SK-N-SH (cell line): ENCODE results near the gene ERGIC1. TPM values are rescaled to one million over a fixed set of nuclear protein-coding genes. Genes with fewer than 3 reads are reported as not detected.
A peak's percentile ranks its signal among the peaks of the same experiment; 100 is the strongest.

Experiments
- CTCF ChIA-PET: fragments of 300-600, 350-600 bp; formaldehyde crosslinking; extraction: SDS; loops from one replicate; lab custom pipeline; 2021; lab: Yijun Ruan, JAX
- POLR2A ChIA-PET: fragments of 350-600 bp; sonication (Branson Sonifier 250); formaldehyde crosslinking; extraction: SDS; loops from one replicate; lab custom pipeline; 2020; ENCODE audit warnings: antibody characterized with exemption, inconsistent platforms; lab: Yijun Ruan, JAX
- DNase-seq: peaks from one replicate; pipeline ENCODE4 v3.0.0; 2012
- H2AFZ ChIP-seq: fragments of 200-600 bp; sonication (generic); 2 replicates; pipeline ENCODE4 v1.8.1; 2016; ENCODE audit warnings: antibody characterized with exemption, mild to moderate bottlenecking, low read depth
- H3F3A ChIP-seq: fragments of 200-600 bp; sonication (generic); replicated peaks from 2 replicates; pipeline ENCODE3; 2016; ENCODE audit warnings: antibody characterized with exemption, mild to moderate bottlenecking; ENCODE audit not compliant: insufficient read depth
- H3K27ac ChIP-seq, 2 experiments: fragments of 200-500 bp in 1 of 2; fragments of 200-600 bp in 1 of 2; sonication (Bioruptor generic) in 1 of 2; sonication (generic), shearing (Covaris generic) in 1 of 2; 2 replicates each; pipeline versions ENCODE4 v1.5.1 to v1.6.1; 2014 to 2016; ENCODE audit warnings: low read depth in 2 of 2, inconsistent platforms in 1 of 2, low read length in 1 of 2, mild to moderate bottlenecking in 1 of 2, mixed read lengths in 1 of 2
- H3K27me3 ChIP-seq: fragments of 200-600 bp; sonication (generic), shearing (Covaris generic); 2 replicates; pipeline ENCODE4 v1.6.1; 2016; ENCODE audit warnings: mixed run types; ENCODE audit not compliant: insufficient read depth
- H3K36me3 ChIP-seq, 2 experiments: fragments of 200-500 bp in 1 of 2; fragments of 200-600 bp in 1 of 2; sonication (Bioruptor generic) in 1 of 2; sonication (generic) in 1 of 2; replicated peaks in 1 of 2; 2 replicates each; pipeline versions ENCODE3 to v1.5.1; 2014 to 2016; ENCODE audit warnings: low read length in 1 of 2, mild to moderate bottlenecking in 1 of 2; ENCODE audit not compliant: insufficient read depth in 2 of 2, control insufficient read depth in 1 of 2
- H3K4me1 ChIP-seq, 2 experiments: fragments of 200-500 bp in 1 of 2; fragments of 200-600 bp in 1 of 2; sonication (Bioruptor generic) in 1 of 2; sonication (generic), shearing (Covaris generic) in 1 of 2; 2 replicates each; pipeline versions ENCODE4 v1.5.1 to v1.6.1; 2014 to 2016; ENCODE audit warnings: low read depth in 1 of 2, low read length in 1 of 2, mixed run types in 1 of 2; ENCODE audit not compliant: insufficient read depth in 2 of 2, control insufficient read depth in 1 of 2
- H3K4me2 ChIP-seq: fragments of 200-600 bp; sonication (generic), shearing (Covaris generic); 2 replicates; pipeline ENCODE4 v1.6.1; 2017; ENCODE audit warnings: mixed run types
- H3K4me3 ChIP-seq, 2 experiments: fragments of 200-500 bp in 1 of 2; fragments of 200-600 bp in 1 of 2; sonication (Bioruptor generic) in 1 of 2; sonication (generic), shearing (Covaris generic) in 1 of 2; 2 replicates each; pipeline versions ENCODE4 v1.5.1 to v1.8.1; 2014 to 2016; ENCODE audit warnings: low read depth in 2 of 2, inconsistent platforms in 1 of 2, low read length in 1 of 2, mild to moderate bottlenecking in 1 of 2, mixed read lengths in 1 of 2, moderate library complexity in 1 of 2
- H3K79me2 ChIP-seq: fragments of 200-600 bp; sonication (generic); 2 replicates; pipeline ENCODE4 v1.8.1; 2017; ENCODE audit warnings: mild to moderate bottlenecking; ENCODE audit not compliant: insufficient read depth
- H3K9ac ChIP-seq: fragments of 200-600 bp; sonication (generic); 2 replicates; pipeline ENCODE4 v1.6.1; 2017; ENCODE audit warnings: mixed run types
- H3K9me2 ChIP-seq: fragments of 200-600 bp; sonication (generic); 2 replicates; pipeline ENCODE4 v1.6.1; 2017; ENCODE audit warnings: mixed run types
- H3K9me3 ChIP-seq: fragments of 200-600 bp; sonication (generic); 2 replicates; pipeline ENCODE4 v1.6.1; 2017; ENCODE audit warnings: mixed run types, mild to moderate bottlenecking, moderate library complexity
- H4K20me1 ChIP-seq: fragments of 200-600 bp; sonication (generic); 2 replicates; pipeline ENCODE4 v1.6.1; 2017; ENCODE audit warnings: mild to moderate bottlenecking, mixed run types; ENCODE audit not compliant: insufficient read depth
- CHD2 ChIP-seq: fragments of 150-350 bp; IDR thresholded peaks from 2 replicates; pipeline ENCODE4 v1.6.1; 2018; ENCODE audit warnings: low read length; ENCODE audit not compliant: partially characterized antibody
- EP300 ChIP-seq, 2 experiments: IDR thresholded peaks; 2 replicates each; pipeline versions ENCODE4 v1.4.0 to v1.6.1; 2012; ENCODE audit warnings: borderline replicate concordance in 1 of 2, low read depth in 1 of 2, low read length in 1 of 2
- FOXJ3 ChIP-seq: sonication (generic); formaldehyde crosslinking; IDR thresholded peaks from 2 replicates; pipeline ENCODE4 v1.5.1; 2020; ENCODE audit warnings: mild to moderate bottlenecking, missing genetic modification reagents
- IRF3 ChIP-seq: fragments of 150-350 bp; IDR thresholded peaks from 2 replicates; pipeline ENCODE4 v1.6.1; 2016; ENCODE audit warnings: mild to moderate bottlenecking, low read depth, low read length
- MXI1 ChIP-seq: IDR thresholded peaks from 2 replicates; pipeline ENCODE4 v1.6.1; 2012; ENCODE audit warnings: mild to moderate bottlenecking, low read depth, low read length, improper control_type of control experiment
- NFIC ChIP-seq: IDR thresholded peaks from 2 replicates; pipeline ENCODE4 v1.4.0; 2012; ENCODE audit warnings: borderline replicate concordance
- RXRA ChIP-seq: IDR thresholded peaks from 2 replicates; pipeline ENCODE4 v1.4.0; 2012; ENCODE audit warnings: low read depth, mild to moderate bottlenecking, borderline replicate concordance
- TAF1 ChIP-seq: IDR thresholded peaks from 2 replicates; pipeline ENCODE4 v1.6.1; 2012; ENCODE audit warnings: low read depth, mild to moderate bottlenecking, low read length, moderate library complexity, borderline replicate concordance
- TCF12 ChIP-seq: IDR thresholded peaks from 2 replicates; pipeline ENCODE4 v1.4.0; 2012
- USF2 ChIP-seq: fragments of 150-350 bp; IDR thresholded peaks from 2 replicates; pipeline ENCODE4 v1.6.1; 2017; ENCODE audit warnings: antibody characterized with exemption, low read length, low read depth, borderline replicate concordance
- WGBS: methylation state at CpG from one replicate; pipeline ENCODE4 v1.1.6; 2017; ENCODE audit warnings: low lambda C conversion rate; 5-methylcytosine and 5-hydroxymethylcytosine counted together
- polyA plus RNA-seq, 3 experiments: library from polyadenylated mRNA; depleted of rRNA; stranded (reverse); fragments of >200 nt; gene quantifications; 2 replicates each; pipeline ENCODE4 v1.2.3, GENCODE V29; 2012
- TF ChIP-seq, protein P1 (sequence below): IDR thresholded peaks from 2 replicates; pipeline ENCODE4 v1.4.0; 2012; ENCODE audit warnings: low read depth
- TF ChIP-seq, protein P2 (sequence below): IDR thresholded peaks from 2 replicates; pipeline ENCODE4; 2012

Gene ERGIC1
- polyA plus RNA-seq, 1 of the 3 experiments (the other 2 are of a cell fraction): 101 TPM

GRCh38 chr5:172942556-172942955, 108.5 kb downstream of the ERGIC1 start (continued):
- no peak for TF ChIP-seq FOXJ3 (CRISPR knock-in tag)
- no peak for TF ChIP-seq IRF3
- TF ChIP-seq RXRA: no peak
- no peak for TF ChIP-seq USF2
- TF ChIP-seq, all 33 proteins: peak for 0

- Histone ChIP-seq H3K36me3 (peaks cover 0 to 5% of the 10 kb centered on the region in 2 experiments), H3K4me2 (peak overlapping the region; percentile 70), H4K20me1 (no peaks in the 10 kb centered on the region), H3K9me3 (no peaks in the 10 kb centered on the region), H2AFZ (no peak overlapping the region), H3K4me3 (no peak overlapping the region), H3K4me1 (peaks cover 0 to 36% of the 10 kb centered on the region in 2 experiments; a peak in 2 of 4 replicates), H3F3A (peaks cover 38% of the 10 kb centered on the region), H3K9ac (peak overlapping the region; percentile 70), H3K27ac (peak overlapping the region in 1 of 2 experiments; percentile 94; a peak in 3 of 4 replicates), H3K27me3 (no peaks in the 10 kb centered on the region), H3K9me2 (no peaks in the 10 kb centered on the region), H3K79me2 (peaks cover 5% of the 10 kb centered on the region; the same call in 1 of the 2 replicates)
- TF ChIP-seq, protein P1, sequence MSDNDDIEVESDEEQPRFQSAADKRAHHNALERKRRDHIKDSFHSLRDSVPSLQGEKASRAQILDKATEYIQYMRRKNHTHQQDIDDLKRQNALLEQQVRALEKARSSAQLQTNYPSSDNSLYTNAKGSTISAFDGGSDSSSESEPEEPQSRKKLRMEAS: peak; percentile 80
- TF ChIP-seq MXI1: no peak
- TF ChIP-seq TCF12: peak; percentile 56; the same call in 1 of the 2 replicates
- TF ChIP-seq, protein P2, sequence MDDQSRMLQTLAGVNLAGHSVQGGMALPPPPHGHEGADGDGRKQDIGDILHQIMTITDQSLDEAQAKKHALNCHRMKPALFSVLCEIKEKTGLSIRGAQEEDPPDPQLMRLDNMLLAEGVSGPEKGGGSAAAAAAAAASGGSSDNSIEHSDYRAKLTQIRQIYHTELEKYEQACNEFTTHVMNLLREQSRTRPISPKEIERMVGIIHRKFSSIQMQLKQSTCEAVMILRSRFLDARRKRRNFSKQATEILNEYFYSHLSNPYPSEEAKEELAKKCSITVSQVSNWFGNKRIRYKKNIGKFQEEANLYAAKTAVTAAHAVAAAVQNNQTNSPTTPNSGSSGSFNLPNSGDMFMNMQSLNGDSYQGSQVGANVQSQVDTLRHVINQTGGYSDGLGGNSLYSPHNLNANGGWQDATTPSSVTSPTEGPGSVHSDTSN: peak; percentile 66
- 0 out of 2 replicates have a peak, but pooled peaks have one; percentile 48 for TF ChIP-seq NFIC
- peak; percentile 46; the same call in 1 of the 2 replicates for TF ChIP-seq TAF1
- TF ChIP-seq EP300 (IDR thresholded peaks at IDR 0.05; ENCODE audit: borderline replicate concordance in 1 of 2, low read depth in 1 of 2, low read length in 1 of 2): peak in 1 of 2 experiments; percentile 94; a peak in 2 of 4 replicates
- peak; percentile 38; the same call in 1 of the 2 replicates for TF ChIP-seq RXRA
- no peak for TF ChIP-seq CHD2
- DNase-seq: no peak
- WGBS: 45% methylated on average over 16 of the region's 18 CpGs
- ChIA-PET POLR2A (no interaction called here), CTCF (interaction anchor here (1.1 to 23.2 kb wide), 5 partner anchors 10 to 341 kb away, joined by 4 to 508 read pairs (median 11); no protein-coding TSS in a partner anchor)
Observed at GRCh38 chr5:172943283-172943841, 109.3 kb downstream of the ERGIC1 start.
